ENCODE results near the gene SAMM50.

- no peak for TF ChIP-seq CTCF (IDR thresholded peaks at IDR 0.05 in 4 of 5, conservative IDR thresholded peaks at IDR 0.05 in 1 of 5)
- no peak for TF ChIP-seq POLR2A (IDR thresholded peaks at IDR 0.05)
Observed at GRCh38 chr22:43923191-43923590, 32.1 kb upstream of the SAMM50 start.

Data from gastrocnemius medialis (tissue), 4 donors.